ENCODE measurements around the gene ZNF608.
A peak's percentile ranks its signal among the peaks of the same experiment; 100 is the strongest.

The ZNF608 gene

DNA sequence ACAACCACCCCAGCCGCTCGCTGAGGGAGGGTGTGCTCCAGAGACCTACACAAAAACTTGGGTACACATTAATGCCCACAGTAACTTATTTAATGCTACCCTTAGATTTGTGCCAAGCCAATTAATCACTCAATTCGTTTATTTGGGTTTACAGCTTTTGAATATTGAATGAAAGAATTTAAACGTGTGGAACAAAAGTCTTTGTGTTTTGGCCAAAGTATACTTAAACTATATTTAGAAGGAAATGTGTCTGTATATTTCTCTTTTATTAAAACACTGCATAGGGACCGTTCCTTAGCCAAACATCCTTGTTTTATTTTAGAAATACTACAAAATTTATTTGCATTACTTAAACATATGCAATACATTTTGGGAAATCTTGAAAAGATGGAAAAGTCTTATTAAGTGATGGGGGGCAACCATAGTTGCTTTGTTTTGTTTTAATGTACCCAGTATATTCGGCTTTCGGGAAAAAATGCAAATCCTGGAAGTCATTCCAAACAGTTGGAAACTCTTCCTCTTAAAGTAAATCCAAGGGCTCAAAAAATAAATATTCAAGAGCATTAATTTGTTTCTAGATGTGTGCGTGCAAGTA, 11.8 kb downstream of the ZNF608 start:
- no peaks in the 10 kb centered on the region for H4K20me1 ChIP-seq (ENCODE audit: low read depth, low read length)
- no peaks in the 10 kb centered on the region for H3K9me3 ChIP-seq (ENCODE audit: insufficient read depth, low read length)
- peak overlapping the region; percentile 96 for H3K4me2 ChIP-seq (ENCODE audit: low read depth, low read length, poor library complexity, severe bottlenecking)
- peak overlapping the region; percentile 98 for H3K27ac ChIP-seq (ENCODE audit: low read depth, low read length)
- TF ChIP-seq EZH2phosphoT487 (conservative IDR thresholded peaks at IDR 0.05; ENCODE audit: low read length) = no peak
- TF ChIP-seq, protein P1, sequence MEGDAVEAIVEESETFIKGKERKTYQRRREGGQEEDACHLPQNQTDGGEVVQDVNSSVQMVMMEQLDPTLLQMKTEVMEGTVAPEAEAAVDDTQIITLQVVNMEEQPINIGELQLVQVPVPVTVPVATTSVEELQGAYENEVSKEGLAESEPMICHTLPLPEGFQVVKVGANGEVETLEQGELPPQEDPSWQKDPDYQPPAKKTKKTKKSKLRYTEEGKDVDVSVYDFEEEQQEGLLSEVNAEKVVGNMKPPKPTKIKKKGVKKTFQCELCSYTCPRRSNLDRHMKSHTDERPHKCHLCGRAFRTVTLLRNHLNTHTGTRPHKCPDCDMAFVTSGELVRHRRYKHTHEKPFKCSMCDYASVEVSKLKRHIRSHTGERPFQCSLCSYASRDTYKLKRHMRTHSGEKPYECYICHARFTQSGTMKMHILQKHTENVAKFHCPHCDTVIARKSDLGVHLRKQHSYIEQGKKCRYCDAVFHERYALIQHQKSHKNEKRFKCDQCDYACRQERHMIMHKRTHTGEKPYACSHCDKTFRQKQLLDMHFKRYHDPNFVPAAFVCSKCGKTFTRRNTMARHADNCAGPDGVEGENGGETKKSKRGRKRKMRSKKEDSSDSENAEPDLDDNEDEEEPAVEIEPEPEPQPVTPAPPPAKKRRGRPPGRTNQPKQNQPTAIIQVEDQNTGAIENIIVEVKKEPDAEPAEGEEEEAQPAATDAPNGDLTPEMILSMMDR (IDR thresholded peaks at IDR 0.05; ENCODE audit: insufficient read depth, low read length, poor library complexity, severe bottlenecking) = no peak
- peak overlapping the region; percentile 49 for H3K4me3 ChIP-seq (ENCODE audit: insufficient read depth, low read length, poor library complexity, severe bottlenecking)
- no peak overlapping the region for H2AFZ ChIP-seq (ENCODE audit: low read depth, low read length, severe bottlenecking)
- peaks cover 66% of the 10 kb centered on the region for H3F3A ChIP-seq (ENCODE audit: insufficient read depth)
- H3K9ac ChIP-seq (ENCODE audit: low read length) = peak overlapping the region; percentile 66
- peaks cover 100% of the 10 kb centered on the region for H3K79me2 ChIP-seq (ENCODE audit: insufficient read depth, low read length)
- H3K27me3 ChIP-seq (ENCODE audit: low read length) = no peaks in the 10 kb centered on the region
- no peaks in the 10 kb centered on the region for H3K9me2 ChIP-seq (replicated peaks; ENCODE audit: insufficient read depth, low read length)
- H3K36me3 ChIP-seq (ENCODE audit: low read length) = no peaks in the 10 kb centered on the region

- Histone ChIP-seq H4K20me1 (ENCODE audit: low read depth, low read length) (no peaks in the 10 kb centered on the region), H3K9ac (ENCODE audit: low read length) (peak overlapping the region; percentile 45), H3K4me2 (ENCODE audit: low read depth, low read length, poor library complexity, severe bottlenecking) (peak overlapping the region; percentile 96)
Observed at GRCh38 chr5:124733329-124733650, 13.1 kb downstream of the ZNF608 start.

GRCh38 chr5:124732428-124733328, 13.8 kb downstream of the ZNF608 start:
- Histone ChIP-seq H3K9ac (ENCODE audit: low read length) (peak overlapping the region; percentile 45), H3K9me2 (replicated peaks; ENCODE audit: insufficient read depth, low read length) (no peaks in the 10 kb centered on the region), H3K36me3 (ENCODE audit: low read length) (no peaks in the 10 kb centered on the region), H2AFZ (ENCODE audit: low read depth, low read length, severe bottlenecking) (no peak overlapping the region), H4K20me1 (ENCODE audit: low read depth, low read length) (no peaks in the 10 kb centered on the region), H3K4me3 (ENCODE audit: insufficient read depth, low read length, poor library complexity, severe bottlenecking) (no peak overlapping the region), H3F3A (ENCODE audit: insufficient read depth) (peaks cover 62% of the 10 kb centered on the region), H3K27ac (ENCODE audit: low read depth, low read length) (peak overlapping the region; percentile 98), H3K4me2 (ENCODE audit: low read depth, low read length, poor library complexity, severe bottlenecking) (peak overlapping the region; percentile 96), H3K9me3 (ENCODE audit: insufficient read depth, low read length) (no peaks in the 10 kb centered on the region), H3K27me3 (ENCODE audit: low read length) (no peaks in the 10 kb centered on the region), H3K79me2 (ENCODE audit: insufficient read depth, low read length) (peaks cover 100% of the 10 kb centered on the region)
- TF ChIP-seq EZH2phosphoT487 (conservative IDR thresholded peaks at IDR 0.05; ENCODE audit: low read length) = no peak
- TF ChIP-seq, protein P1 (IDR thresholded peaks at IDR 0.05; ENCODE audit: insufficient read depth, low read length, poor library complexity, severe bottlenecking) = no peak

More at GRCh38 chr5:124733329-124733650, 13.1 kb downstream of the ZNF608 start:
- TF ChIP-seq, protein P1 (IDR thresholded peaks at IDR 0.05; ENCODE audit: insufficient read depth, low read length, poor library complexity, severe bottlenecking) = no peak
- no peak for TF ChIP-seq EZH2phosphoT487 (conservative IDR thresholded peaks at IDR 0.05; ENCODE audit: low read length)
- no peak overlapping the region for H2AFZ ChIP-seq (ENCODE audit: low read depth, low read length, severe bottlenecking)
- no peaks in the 10 kb centered on the region for H3K9me2 ChIP-seq (replicated peaks; ENCODE audit: insufficient read depth, low read length)
- peak overlapping the region; percentile 98 for H3K27ac ChIP-seq (ENCODE audit: low read depth, low read length)
- no peak overlapping the region for H3K4me3 ChIP-seq (ENCODE audit: insufficient read depth, low read length, poor library complexity, severe bottlenecking)
- H3K36me3 ChIP-seq (ENCODE audit: low read length) = no peaks in the 10 kb centered on the region
- no peaks in the 10 kb centered on the region for H3K9me3 ChIP-seq (ENCODE audit: insufficient read depth, low read length)
- H3F3A ChIP-seq (ENCODE audit: insufficient read depth) = peaks cover 66% of the 10 kb centered on the region
- H3K27me3 ChIP-seq (ENCODE audit: low read length) = no peaks in the 10 kb centered on the region
- peaks cover 100% of the 10 kb centered on the region for H3K79me2 ChIP-seq (ENCODE audit: insufficient read depth, low read length)

Data from SU-DHL-6 (cell line).